CD14-positive monocyte (primary cell): ENCODE results near the gene SLC17A4. TPM values are rescaled to one million over a fixed set of nuclear protein-coding genes. Genes with fewer than 3 reads are reported as not detected.
A peak's percentile ranks its signal among the peaks of the same experiment; 100 is the strongest.

ENCODE experiments used
- DNase-seq, 3 donors: peaks; one replicate each; pipeline ENCODE4 v3.0.0-alpha.2; 2011 to 2022
- H2AFZ ChIP-seq: 2 replicates; pipeline ENCODE4 v1.6.0; 2012; ENCODE audit warnings: mild to moderate bottlenecking, low read depth, low read length, inconsistent platforms; ENCODE audit not compliant: insufficient read depth, poor library complexity, severe bottlenecking
- H3K27ac ChIP-seq, 2 donors: 1 replicate in 1 of 2; 2 replicates in 1 of 2; pipeline ENCODE4 v1.5.1; 2012 to 2013; ENCODE audit warnings: low read length in 2 of 2, control low read depth in 1 of 2, inconsistent platforms in 1 of 2, low read depth in 1 of 2, mild to moderate bottlenecking in 1 of 2
- H3K27me3 ChIP-seq, 2 donors: one replicate each; pipeline versions ENCODE4 v1.6.0 to v1.6.1; 2011 to 2013; ENCODE audit warnings: low read length in 2 of 2; ENCODE audit not compliant: control insufficient read depth in 2 of 2, insufficient read depth in 2 of 2
- H3K36me3 ChIP-seq, 2 donors: replicated peaks in 1 of 2; 1 replicate in 1 of 2; 2 replicates in 1 of 2; pipeline versions ENCODE4 v1.5.1 to v1.6.1; 2012 to 2013; ENCODE audit warnings: low read length in 2 of 2, control low read depth in 1 of 2, inconsistent platforms in 1 of 2, mild to moderate bottlenecking in 1 of 2; ENCODE audit not compliant: insufficient read depth in 2 of 2, control insufficient read depth in 1 of 2
- H3K4me1 ChIP-seq, 2 donors: 1 replicate in 1 of 2; 2 replicates in 1 of 2; pipeline versions ENCODE4 v1.5.1 to v1.6.1; 2012 to 2013; ENCODE audit warnings: low read length in 2 of 2, control low read depth in 1 of 2, inconsistent platforms in 1 of 2, mild to moderate bottlenecking in 1 of 2, moderate library complexity in 1 of 2; ENCODE audit not compliant: insufficient read depth in 2 of 2, control insufficient read depth in 1 of 2
- H3K4me2 ChIP-seq: replicated peaks from 2 replicates; pipeline ENCODE3; 2012; ENCODE audit warnings: low read length, moderate library complexity, mild to moderate bottlenecking; ENCODE audit not compliant: poor library complexity, severe bottlenecking; ENCODE audit errors: extremely low read depth
- H3K4me3 ChIP-seq, 3 experiments: fragments of 200-600 bp in 1 of 3; sonication (generic) in 1 of 3; replicated peaks in 1 of 3; 1 replicate in 2 of 3; 2 replicates in 1 of 3; pipeline ENCODE4 v1.5.1; 2011 to 2013; ENCODE audit warnings: low read length in 3 of 3, mild to moderate bottlenecking in 3 of 3, control low read depth in 2 of 3, low read depth in 2 of 3, inconsistent platforms in 1 of 3, moderate library complexity in 1 of 3
- H3K79me2 ChIP-seq: 2 replicates; pipeline ENCODE4 v1.6.0; 2012; ENCODE audit warnings: mild to moderate bottlenecking, control low read depth, inconsistent platforms, low read length, moderate library complexity; ENCODE audit not compliant: insufficient read depth
- H3K9ac ChIP-seq: 2 replicates; pipeline ENCODE4 v1.6.0; 2017; ENCODE audit warnings: low read length, mild to moderate bottlenecking; ENCODE audit not compliant: insufficient read depth, poor library complexity, severe bottlenecking
- H3K9me3 ChIP-seq, 2 donors: replicated peaks in 1 of 2; 1 replicate in 1 of 2; 2 replicates in 1 of 2; pipeline versions ENCODE4 v1.5.1 to v1.6.1; 2012 to 2013; ENCODE audit warnings: low read length in 2 of 2, control low read depth in 1 of 2; ENCODE audit not compliant: control insufficient read depth in 1 of 2, insufficient read depth in 1 of 2
- H4K20me1 ChIP-seq: 2 replicates; pipeline ENCODE4 v1.6.0; 2012; ENCODE audit warnings: mild to moderate bottlenecking, low read length, control low read depth, moderate library complexity; ENCODE audit not compliant: insufficient read depth
- H3K27ac Mint-ChIP-seq, 7 donors: one replicate each; pipeline ENCODE4 v1.8.0; 2020; ENCODE audit warnings: mild to moderate bottlenecking in 7 of 7, mixed read lengths in 7 of 7, moderate library complexity in 6 of 7, inconsistent platforms in 2 of 7
- H3K27me3 Mint-ChIP-seq, 3 donors: one replicate each; pipeline ENCODE4 v1.8.0; 2021 to 2022; ENCODE audit warnings: low read depth in 3 of 3, mild to moderate bottlenecking in 3 of 3, mixed read lengths in 3 of 3, moderate library complexity in 3 of 3, inconsistent platforms in 1 of 3
- H3K36me3 Mint-ChIP-seq, 2 donors: one replicate each; pipeline ENCODE4 v1.8.0; 2020; ENCODE audit warnings: mixed read lengths in 2 of 2, inconsistent platforms in 1 of 2, mild to moderate bottlenecking in 1 of 2
- H3K4me1 Mint-ChIP-seq: one replicate; pipeline ENCODE4 v1.8.0; 2020; ENCODE audit warnings: mild to moderate bottlenecking, mixed read lengths
- H3K4me3 Mint-ChIP-seq, 2 donors: one replicate each; pipeline ENCODE4 v1.8.0; 2020; ENCODE audit warnings: mild to moderate bottlenecking in 2 of 2, mixed read lengths in 2 of 2, moderate library complexity in 1 of 2
- H3K9me3 Mint-ChIP-seq, 7 donors: one replicate each; pipeline ENCODE4 v1.8.0; 2020 to 2022; ENCODE audit warnings: mixed read lengths in 7 of 7, mild to moderate bottlenecking in 6 of 7, moderate library complexity in 6 of 7, inconsistent platforms in 2 of 7
- WGBS: methylation state at CpG from one replicate; pipeline ENCODE4 v1.1.5; 2013; ENCODE audit warnings: missing lambda C conversion rate; ENCODE audit not compliant: insufficient coverage; 5-methylcytosine and 5-hydroxymethylcytosine counted together
- intact Hi-C, 2 donors: fragments of 100-400 bp; cut with micrococcal nuclease; formaldehyde crosslinking; loops; one replicate each; pipeline versions ENCODE4 v1.15.0 to v1.15.1; 2023
- polyA plus RNA-seq, 3 donors: library from polyadenylated mRNA; depleted of rRNA in 1 of 3; unstranded in 2 of 3; stranded (reverse) in 1 of 3; fragments of 300-500 nt in 2 of 3; fragments of >200 nt in 1 of 3; fragmentation: Illumina TruSeq in 2 of 3; gene quantifications; 1 replicate in 2 of 3; 2 replicates in 1 of 3; pipeline ENCODE4 v1.2.3, GENCODE V29; 2012 to 2021
- TF ChIP-seq, protein P1 (sequence below): fragments of 200-600 bp; IDR thresholded peaks from one replicate; pipeline ENCODE4 v1.8.0; 2022; ENCODE audit warnings: antibody characterized with exemption, mild to moderate bottlenecking

SLC17A4 gene
- polyA plus RNA-seq, 3 donors = not detected

DNA sequence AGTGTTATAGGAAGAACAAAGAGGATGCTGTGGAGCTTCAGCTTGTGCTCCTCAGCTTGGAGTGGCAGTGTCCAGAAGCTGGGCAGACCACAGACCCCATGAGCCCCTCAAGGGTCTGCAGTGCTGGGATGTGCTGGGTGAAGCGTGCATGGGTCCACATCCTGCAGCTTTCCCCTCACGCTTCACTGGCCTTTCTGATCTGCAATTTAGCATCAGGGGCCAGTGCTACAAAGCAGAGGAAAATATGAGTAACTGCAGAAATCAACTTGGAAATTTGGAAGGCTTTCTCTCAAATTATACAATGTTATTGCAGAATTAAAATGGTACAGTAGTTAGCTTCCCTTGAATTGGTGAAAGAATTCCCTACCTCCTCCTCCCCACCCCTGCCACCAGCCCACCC lies 10.1 kb downstream of the SLC17A4 start:
- Mint-ChIP-seq H3K36me3 (no peaks in the 10 kb centered on the region), H3K27ac (no peak overlapping the region), H3K4me1 (no peaks in the 10 kb centered on the region), H3K27me3 (peaks cover 0 to 2% (median 0%) of the 10 kb centered on the region in 3 donors), H3K4me3 (no peak overlapping the region), H3K9me3 (no peaks in the 10 kb centered on the region)
- H3K4me1 ChIP-seq = no peaks in the 10 kb centered on the region
- no peak overlapping the region for H3K9ac ChIP-seq
- no peak for DNase-seq
- no peaks in the 10 kb centered on the region for H3K79me2 ChIP-seq
- no peaks in the 10 kb centered on the region for H4K20me1 ChIP-seq
- no peak overlapping the region for H2AFZ ChIP-seq
- H3K4me2 ChIP-seq = no peak overlapping the region
- H3K27ac ChIP-seq = no peak overlapping the region
- no CpG with 5 or more reads among the region's 2 CpGs for WGBS
- intact Hi-C loops = no loop called here
- no peaks in the 10 kb centered on the region for H3K9me3 ChIP-seq
- TF ChIP-seq, protein P1, sequence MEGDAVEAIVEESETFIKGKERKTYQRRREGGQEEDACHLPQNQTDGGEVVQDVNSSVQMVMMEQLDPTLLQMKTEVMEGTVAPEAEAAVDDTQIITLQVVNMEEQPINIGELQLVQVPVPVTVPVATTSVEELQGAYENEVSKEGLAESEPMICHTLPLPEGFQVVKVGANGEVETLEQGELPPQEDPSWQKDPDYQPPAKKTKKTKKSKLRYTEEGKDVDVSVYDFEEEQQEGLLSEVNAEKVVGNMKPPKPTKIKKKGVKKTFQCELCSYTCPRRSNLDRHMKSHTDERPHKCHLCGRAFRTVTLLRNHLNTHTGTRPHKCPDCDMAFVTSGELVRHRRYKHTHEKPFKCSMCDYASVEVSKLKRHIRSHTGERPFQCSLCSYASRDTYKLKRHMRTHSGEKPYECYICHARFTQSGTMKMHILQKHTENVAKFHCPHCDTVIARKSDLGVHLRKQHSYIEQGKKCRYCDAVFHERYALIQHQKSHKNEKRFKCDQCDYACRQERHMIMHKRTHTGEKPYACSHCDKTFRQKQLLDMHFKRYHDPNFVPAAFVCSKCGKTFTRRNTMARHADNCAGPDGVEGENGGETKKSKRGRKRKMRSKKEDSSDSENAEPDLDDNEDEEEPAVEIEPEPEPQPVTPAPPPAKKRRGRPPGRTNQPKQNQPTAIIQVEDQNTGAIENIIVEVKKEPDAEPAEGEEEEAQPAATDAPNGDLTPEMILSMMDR = no peak
- H3K4me3 ChIP-seq = no peak overlapping the region
- no peaks in the 10 kb centered on the region for H3K36me3 ChIP-seq
- no peaks in the 10 kb centered on the region for H3K27me3 ChIP-seq

DNA sequence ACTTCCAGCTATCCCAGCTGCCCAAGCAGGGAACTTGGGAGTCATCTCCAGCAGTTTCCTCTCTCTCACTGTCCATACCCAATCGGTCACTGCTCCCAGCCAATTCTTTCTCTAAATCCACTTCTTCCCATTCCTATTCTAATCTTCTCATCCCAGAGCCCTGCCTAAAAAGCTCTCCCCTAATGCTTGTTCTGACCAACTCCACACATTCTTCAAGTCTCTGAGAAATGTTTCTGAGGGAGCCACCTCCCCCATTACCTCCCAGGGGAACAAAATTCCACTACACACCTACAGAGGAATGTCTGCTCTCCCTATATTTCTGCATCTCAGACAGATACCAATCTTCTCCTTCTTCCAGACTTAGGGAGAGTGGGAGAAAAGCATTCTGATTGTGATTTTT lies 14.0 kb downstream of the SLC17A4 start:
- H3K36me3 ChIP-seq = no peaks in the 10 kb centered on the region
- no peak overlapping the region for H3K9ac ChIP-seq
- no peak for DNase-seq
- H3K27me3 ChIP-seq = no peaks in the 10 kb centered on the region
- H4K20me1 ChIP-seq = no peaks in the 10 kb centered on the region
- no peak overlapping the region for H3K4me3 Mint-ChIP-seq
- WGBS = 85% methylated on average over 1 of the region's 1 CpG
- no peak overlapping the region for H3K4me2 ChIP-seq
- no peak overlapping the region for H2AFZ ChIP-seq
- H3K36me3 Mint-ChIP-seq = no peaks in the 10 kb centered on the region
- H3K4me1 ChIP-seq = no peaks in the 10 kb centered on the region
- H3K9me3 Mint-ChIP-seq = peaks cover 0 to 2% (median 0%) of the 10 kb centered on the region in 7 donors
- TF ChIP-seq, protein P1 = no peak
- H3K27ac Mint-ChIP-seq = peak overlapping the region in 1 of 7 donors; percentile 17
- intact Hi-C loops = no loop called here
- no peak overlapping the region for H3K27ac ChIP-seq
- no peaks in the 10 kb centered on the region for H3K79me2 ChIP-seq
- peaks cover 0 to 3% (median 3%) of the 10 kb centered on the region in 3 donors for H3K27me3 Mint-ChIP-seq
- H3K4me1 Mint-ChIP-seq = no peaks in the 10 kb centered on the region
- H3K4me3 ChIP-seq = no peak overlapping the region
- no peaks in the 10 kb centered on the region for H3K9me3 ChIP-seq
